ENCODE data around the gene MCAT. TPM values are rescaled to one million over a fixed set of nuclear protein-coding genes. Genes with fewer than 3 reads are reported as not detected.

Gene MCAT
- total RNA-seq, 4 donors from 2014 or later, result 17.1 to 26.7 (median 22.1) TPM

DNA sequence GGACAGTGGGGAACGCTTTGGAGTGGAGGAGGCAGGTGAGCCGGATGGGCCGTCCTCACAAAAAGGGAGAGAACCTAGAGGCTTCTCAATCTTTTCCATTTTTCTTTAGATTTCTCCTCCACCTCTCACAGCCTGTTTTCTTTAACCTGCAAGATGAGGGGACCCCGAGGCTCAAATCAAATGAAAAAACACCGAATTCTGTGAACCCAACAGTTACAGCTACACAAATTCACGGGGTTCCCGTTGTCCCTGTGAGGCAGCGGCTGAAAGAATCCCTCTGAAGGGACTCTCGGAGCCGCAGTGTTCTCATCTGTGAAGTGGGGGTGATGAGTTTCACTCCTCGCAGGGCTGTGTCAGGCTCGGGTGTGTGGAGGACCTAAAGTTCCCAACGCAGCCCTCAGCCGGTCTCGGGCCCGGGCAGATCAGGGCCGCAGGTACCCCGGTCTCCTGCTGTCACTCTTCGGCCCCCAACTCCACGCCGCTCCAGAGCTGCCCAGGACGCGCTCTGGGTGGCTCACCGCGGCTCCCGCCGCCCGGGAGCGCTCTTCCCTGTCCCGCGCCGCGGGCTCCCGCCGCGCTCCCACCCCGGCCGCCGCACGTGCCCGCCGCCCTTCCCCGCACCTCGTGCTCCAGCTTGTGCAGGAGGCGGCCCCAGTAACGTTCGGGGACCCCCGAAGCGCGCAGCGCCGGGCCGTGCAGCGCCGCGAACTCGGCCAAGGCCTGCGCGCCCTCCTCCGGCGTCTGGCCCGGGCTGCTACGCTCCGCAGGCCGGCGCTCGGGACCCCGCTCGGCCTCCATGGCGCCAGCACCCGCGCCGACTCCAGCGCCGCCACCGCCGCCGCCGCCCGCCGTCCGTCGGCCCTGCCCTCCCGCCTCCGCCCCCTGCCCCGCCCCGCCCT, 43.3 kb upstream of the MCAT start, which contains the start of gene TTLL12:
TTLL12 (minus strand) TSS at position 863 of the 899 bp plus-strand sequence; CDS start at position 798, 65 bp downstream.
- Histone ChIP-seq H3K4me1 (peaks cover 31 to 58% (median 34%) of the 10 kb centered on the region in 3 donors), H3K27me3 (no peaks in the 10 kb centered on the region), H3K27ac (peak within 1 kb of the TSS; percentile 92 to 96 (median 93)), H3K4me3 (peak within 1 kb of the TSS; percentile 77 to 95 (median 86)), H3K9me3 (no peaks in the 10 kb centered on the region), H3K36me3 (peaks cover 0 to 18% (median 7%) of the 10 kb centered on the region in 3 donors)
- intact Hi-C loops (cut with DNase I), result no loop called here
- no peak for DNase-seq
- 3% methylated on average over 10 to 12 of the region's 87 CpGs for WGBS, 2 donors
- TF ChIP-seq CTCF (IDR thresholded peaks at IDR 0.05) (no peak), POLR2A (IDR thresholded peaks at IDR 0.05) (peak in 2 of 4 donors; percentile 68)

DNA sequence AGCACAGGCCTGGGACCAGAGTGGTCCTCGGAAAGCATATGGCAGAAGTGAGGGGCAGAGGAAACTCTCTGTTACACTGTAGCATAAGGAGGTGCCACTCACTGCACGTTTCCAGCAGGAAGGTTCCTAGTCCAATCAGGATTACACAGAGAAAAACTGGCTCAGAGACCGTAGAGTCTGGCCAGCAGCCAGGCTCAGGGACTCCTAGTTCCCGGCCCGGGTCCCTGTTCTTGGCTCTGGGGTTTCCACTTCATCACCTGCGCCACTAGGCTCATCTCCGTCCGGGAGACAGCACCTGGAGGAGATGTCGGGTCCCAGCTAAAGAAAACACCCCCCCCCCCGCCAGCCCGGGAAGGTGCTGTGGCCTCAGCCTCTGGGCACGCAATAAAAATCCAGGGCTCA, 42.7 kb upstream of the MCAT start:
- WGBS, 2 donors, result 21% methylated on average over 3 of the region's 12 CpGs; no CpG with 5 or more reads in 1 of the 2 donors
- Histone ChIP-seq H3K4me1 (peaks cover 31 to 53% (median 34%) of the 10 kb centered on the region in 3 donors), H3K27me3 (no peaks in the 10 kb centered on the region), H3K4me3 (peak overlapping the region; percentile 77 to 95 (median 86)), H3K27ac (peak overlapping the region; percentile 89 to 96 (median 93)), H3K36me3 (peaks cover 0 to 24% (median 14%) of the 10 kb centered on the region in 3 donors), H3K9me3 (no peaks in the 10 kb centered on the region)
- intact Hi-C loops (cut with DNase I), result no loop called here
- TF ChIP-seq CTCF (IDR thresholded peaks at IDR 0.05), result no peak
- TF ChIP-seq POLR2A (IDR thresholded peaks at IDR 0.05), result no peak
- no peak for DNase-seq

DNA sequence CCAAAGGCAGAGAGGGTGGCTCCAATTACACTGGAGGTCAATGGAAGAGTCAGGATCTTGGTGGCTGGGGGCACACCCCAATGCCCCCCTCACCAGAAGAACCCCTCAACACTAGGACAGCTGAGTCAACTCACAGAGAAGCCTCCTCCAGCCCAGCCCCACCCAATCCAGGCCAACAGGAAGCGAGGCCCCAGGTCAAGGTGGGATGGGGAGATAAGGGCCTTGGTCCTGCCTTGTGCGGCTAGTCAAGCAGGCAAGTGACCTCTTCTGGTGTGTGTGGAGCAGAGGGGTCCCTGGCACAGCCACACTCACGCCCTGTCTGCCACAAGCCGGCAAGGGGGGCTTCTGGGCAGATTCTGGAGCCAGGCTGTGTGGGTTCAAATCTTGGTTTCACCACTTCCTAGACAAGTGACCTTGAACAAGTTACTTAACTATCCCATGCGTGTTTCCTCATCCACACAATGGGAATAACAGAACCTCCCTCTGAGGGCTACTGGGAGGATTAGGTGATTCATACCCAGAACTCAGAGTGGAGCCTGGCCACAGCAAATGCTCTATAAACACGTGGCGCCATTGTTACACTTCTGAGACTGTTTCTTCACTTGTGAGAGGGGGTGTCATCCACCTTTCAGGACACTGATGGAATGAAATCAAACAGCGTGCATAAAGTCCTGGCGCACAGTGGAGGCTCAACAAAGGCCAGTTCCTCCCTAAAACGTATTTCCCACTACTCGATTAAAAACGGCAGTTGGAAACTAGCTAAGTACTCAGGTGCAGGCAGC, 40.5 kb upstream of the MCAT start:
- Histone ChIP-seq H3K4me1 (peaks cover 31 to 53% (median 34%) of the 10 kb centered on the region in 3 donors), H3K27me3 (no peaks in the 10 kb centered on the region), H3K27ac (peak overlapping the region; percentile 73 to 96 (median 91)), H3K9me3 (no peaks in the 10 kb centered on the region), H3K4me3 (no peak overlapping the region), H3K36me3 (peaks cover 16 to 46% (median 32%) of the 10 kb centered on the region in 3 donors)
- intact Hi-C loops (cut with DNase I), result no loop called here
- 30 to 61% methylated on average over 6 to 8 of the region's 12 CpGs for WGBS, 2 donors
- TF ChIP-seq POLR2A (IDR thresholded peaks at IDR 0.05) (no peak), CTCF (IDR thresholded peaks at IDR 0.05) (no peak)
- DNase-seq, result no peak

DNA sequence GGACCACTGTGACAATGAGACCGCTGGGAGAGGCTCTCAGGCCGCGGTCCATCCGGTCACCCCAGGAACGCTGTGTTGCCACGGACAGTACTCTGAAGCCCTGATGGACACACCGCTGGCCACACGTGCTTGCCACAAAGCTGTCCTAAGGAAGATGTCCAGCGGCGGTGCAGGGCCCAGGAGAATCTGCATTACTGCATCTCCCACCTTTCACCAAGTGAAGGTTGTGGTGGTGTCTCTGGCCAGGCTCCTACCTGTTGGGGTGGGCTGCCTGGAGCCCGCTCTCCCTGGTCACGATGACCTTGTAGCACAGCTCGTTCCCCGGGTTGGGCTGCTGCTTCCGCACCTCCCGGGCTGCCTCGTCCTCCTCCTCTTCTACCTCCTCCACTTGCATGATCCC, 39.5 kb upstream of the MCAT start:
- no peak for DNase-seq
- Histone ChIP-seq H3K27ac (peak overlapping the region in 3 of 4 donors; percentile 89 to 96 (median 93)), H3K4me1 (peaks cover 30 to 46% (median 34%) of the 10 kb centered on the region in 3 donors), H3K36me3 (peaks cover 16 to 56% (median 32%) of the 10 kb centered on the region in 3 donors), H3K4me3 (no peak overlapping the region), H3K27me3 (no peaks in the 10 kb centered on the region), H3K9me3 (no peaks in the 10 kb centered on the region)
- intact Hi-C loops (cut with DNase I), result no loop called here
- TF ChIP-seq POLR2A (IDR thresholded peaks at IDR 0.05) (no peak), CTCF (IDR thresholded peaks at IDR 0.05) (no peak)
- 78 to 96% methylated on average over 7 to 9 of the region's 17 CpGs for WGBS, 2 donors
